SK-N-SH (cell line): ENCODE results near the gene CENPN. TPM values are rescaled to one million over a fixed set of nuclear protein-coding genes. Genes with fewer than 3 reads are reported as not detected.

Experiments
- CTCF ChIA-PET: fragments of 300-600, 350-600 bp; formaldehyde crosslinking; extraction: SDS; loops from one replicate; lab custom pipeline; 2021; lab: Yijun Ruan, JAX
- POLR2A ChIA-PET: fragments of 350-600 bp; sonication (Branson Sonifier 250); formaldehyde crosslinking; extraction: SDS; loops from one replicate; lab custom pipeline; 2020; ENCODE audit warnings: antibody characterized with exemption, inconsistent platforms; lab: Yijun Ruan, JAX
- DNase-seq: peaks from one replicate; pipeline ENCODE4 v3.0.0; 2012
- H2AFZ ChIP-seq: fragments of 200-600 bp; sonication (generic); 2 replicates; pipeline ENCODE4 v1.8.1; 2016; ENCODE audit warnings: antibody characterized with exemption, mild to moderate bottlenecking, low read depth
- H3F3A ChIP-seq: fragments of 200-600 bp; sonication (generic); replicated peaks from 2 replicates; pipeline ENCODE3; 2016; ENCODE audit warnings: antibody characterized with exemption, mild to moderate bottlenecking; ENCODE audit not compliant: insufficient read depth
- H3K27ac ChIP-seq, 2 experiments: fragments of 200-500 bp in 1 of 2; fragments of 200-600 bp in 1 of 2; sonication (Bioruptor generic) in 1 of 2; sonication (generic), shearing (Covaris generic) in 1 of 2; 2 replicates each; pipeline versions ENCODE4 v1.5.1 to v1.6.1; 2014 to 2016; ENCODE audit warnings: low read depth in 2 of 2, inconsistent platforms in 1 of 2, low read length in 1 of 2, mild to moderate bottlenecking in 1 of 2, mixed read lengths in 1 of 2
- H3K27me3 ChIP-seq: fragments of 200-600 bp; sonication (generic), shearing (Covaris generic); 2 replicates; pipeline ENCODE4 v1.6.1; 2016; ENCODE audit warnings: mixed run types; ENCODE audit not compliant: insufficient read depth
- H3K36me3 ChIP-seq, 2 experiments: fragments of 200-500 bp in 1 of 2; fragments of 200-600 bp in 1 of 2; sonication (Bioruptor generic) in 1 of 2; sonication (generic) in 1 of 2; replicated peaks in 1 of 2; 2 replicates each; pipeline versions ENCODE3 to v1.5.1; 2014 to 2016; ENCODE audit warnings: low read length in 1 of 2, mild to moderate bottlenecking in 1 of 2; ENCODE audit not compliant: insufficient read depth in 2 of 2, control insufficient read depth in 1 of 2
- H3K4me1 ChIP-seq, 2 experiments: fragments of 200-500 bp in 1 of 2; fragments of 200-600 bp in 1 of 2; sonication (Bioruptor generic) in 1 of 2; sonication (generic), shearing (Covaris generic) in 1 of 2; 2 replicates each; pipeline versions ENCODE4 v1.5.1 to v1.6.1; 2014 to 2016; ENCODE audit warnings: low read depth in 1 of 2, low read length in 1 of 2, mixed run types in 1 of 2; ENCODE audit not compliant: insufficient read depth in 2 of 2, control insufficient read depth in 1 of 2
- H3K4me2 ChIP-seq: fragments of 200-600 bp; sonication (generic), shearing (Covaris generic); 2 replicates; pipeline ENCODE4 v1.6.1; 2017; ENCODE audit warnings: mixed run types
- H3K4me3 ChIP-seq, 2 experiments: fragments of 200-500 bp in 1 of 2; fragments of 200-600 bp in 1 of 2; sonication (Bioruptor generic) in 1 of 2; sonication (generic), shearing (Covaris generic) in 1 of 2; 2 replicates each; pipeline versions ENCODE4 v1.5.1 to v1.8.1; 2014 to 2016; ENCODE audit warnings: low read depth in 2 of 2, inconsistent platforms in 1 of 2, low read length in 1 of 2, mild to moderate bottlenecking in 1 of 2, mixed read lengths in 1 of 2, moderate library complexity in 1 of 2
- H3K79me2 ChIP-seq: fragments of 200-600 bp; sonication (generic); 2 replicates; pipeline ENCODE4 v1.8.1; 2017; ENCODE audit warnings: mild to moderate bottlenecking; ENCODE audit not compliant: insufficient read depth
- H3K9ac ChIP-seq: fragments of 200-600 bp; sonication (generic); 2 replicates; pipeline ENCODE4 v1.6.1; 2017; ENCODE audit warnings: mixed run types
- H3K9me2 ChIP-seq: fragments of 200-600 bp; sonication (generic); 2 replicates; pipeline ENCODE4 v1.6.1; 2017; ENCODE audit warnings: mixed run types
- H3K9me3 ChIP-seq: fragments of 200-600 bp; sonication (generic); 2 replicates; pipeline ENCODE4 v1.6.1; 2017; ENCODE audit warnings: mixed run types, mild to moderate bottlenecking, moderate library complexity
- H4K20me1 ChIP-seq: fragments of 200-600 bp; sonication (generic); 2 replicates; pipeline ENCODE4 v1.6.1; 2017; ENCODE audit warnings: mild to moderate bottlenecking, mixed run types; ENCODE audit not compliant: insufficient read depth
- CHD2 ChIP-seq: fragments of 150-350 bp; IDR thresholded peaks from 2 replicates; pipeline ENCODE4 v1.6.1; 2018; ENCODE audit warnings: low read length; ENCODE audit not compliant: partially characterized antibody
- CTCF ChIP-seq: fragments of 200-600 bp; sonication (generic); IDR thresholded peaks from 2 replicates; pipeline ENCODE4 v1.6.1; 2017; ENCODE audit warnings: antibody characterized with exemption, mild to moderate bottlenecking, moderate library complexity
- ELF1 ChIP-seq: IDR thresholded peaks from 2 replicates; pipeline ENCODE4 v1.4.0; 2012
- FOSL2 ChIP-seq: IDR thresholded peaks from 2 replicates; pipeline ENCODE4 v1.4.0; 2012; ENCODE audit warnings: low read depth, mild to moderate bottlenecking, moderate library complexity, borderline replicate concordance
- GATA2 ChIP-seq: sonication (generic); formaldehyde crosslinking; IDR thresholded peaks from 2 replicates; pipeline ENCODE4 v1.5.0; 2020; ENCODE audit warnings: mild to moderate bottlenecking, missing genetic modification reagents
- IRF3 ChIP-seq: fragments of 150-350 bp; IDR thresholded peaks from 2 replicates; pipeline ENCODE4 v1.6.1; 2016; ENCODE audit warnings: mild to moderate bottlenecking, low read depth, low read length
- JUND ChIP-seq: IDR thresholded peaks from 2 replicates; pipeline ENCODE4 v1.4.0; 2012
- MEF2A ChIP-seq: IDR thresholded peaks from 2 replicates; pipeline ENCODE4 v1.4.0; 2012; ENCODE audit warnings: low read depth, borderline replicate concordance
- RCOR1 ChIP-seq: fragments of 150-350 bp; IDR thresholded peaks from 2 replicates; pipeline ENCODE4 v1.6.1; 2017; ENCODE audit warnings: antibody characterized with exemption, low read length
- RXRA ChIP-seq: IDR thresholded peaks from 2 replicates; pipeline ENCODE4 v1.4.0; 2012; ENCODE audit warnings: low read depth, mild to moderate bottlenecking, borderline replicate concordance
- TCF12 ChIP-seq: IDR thresholded peaks from 2 replicates; pipeline ENCODE4 v1.4.0; 2012
- TEAD4 ChIP-seq: IDR thresholded peaks from 2 replicates; pipeline ENCODE4 v1.4.0; 2012; ENCODE audit warnings: mild to moderate bottlenecking, borderline replicate concordance; ENCODE audit not compliant: insufficient read depth
- USF2 ChIP-seq: fragments of 150-350 bp; IDR thresholded peaks from 2 replicates; pipeline ENCODE4 v1.6.1; 2017; ENCODE audit warnings: antibody characterized with exemption, low read length, low read depth, borderline replicate concordance
- WGBS: methylation state at CpG from one replicate; pipeline ENCODE4 v1.1.6; 2017; ENCODE audit warnings: low lambda C conversion rate; 5-methylcytosine and 5-hydroxymethylcytosine counted together
- polyA plus RNA-seq, 3 experiments: library from polyadenylated mRNA; depleted of rRNA; stranded (reverse); fragments of >200 nt; gene quantifications; 2 replicates each; pipeline ENCODE4 v1.2.3, GENCODE V29; 2012

CENPN gene
- polyA plus RNA-seq, 1 of the 3 experiments (the other 2 are of a cell fraction), result 35.3 TPM

- Histone ChIP-seq H3K79me2 (no peaks in the 10 kb centered on the region), H3K27me3 (no peaks in the 10 kb centered on the region), H3F3A (peaks cover 5% of the 10 kb centered on the region), H3K4me2 (no peak overlapping the region), H2AFZ (no peak overlapping the region), H3K27ac (peak overlapping the region in 1 of 2 experiments; percentile 66; a peak in 2 of 4 replicates), H3K4me3 (no peak overlapping the region), H3K36me3 (peaks cover 2 to 4% of the 10 kb centered on the region in 2 experiments), H3K4me1 (no peaks in the 10 kb centered on the region), H3K9me2 (no peaks in the 10 kb centered on the region), H3K9ac (no peak overlapping the region; the same call in 1 of the 2 replicates), H4K20me1 (no peaks in the 10 kb centered on the region), H3K9me3 (no peaks in the 10 kb centered on the region)
- WGBS, result 74% methylated on average over 4 of the region's 4 CpGs
- TF ChIP-seq JUND (no peak), CTCF (peak; percentile 20)
- POLR2A ChIA-PET, result no interaction called here
- CTCF ChIA-PET, result interaction anchor here (0.8 to 2.7 kb wide), 3 partner anchors 11 to 36 kb away, joined by 3 to 6 read pairs (median 5); no protein-coding TSS in a partner anchor
- no peak for DNase-seq
Measured at GRCh38 chr16:80968386-80969113, 38.5 kb upstream of the CENPN start.

GRCh38 chr16:80969114-80969484, 37.9 kb upstream of the CENPN start:
- Histone ChIP-seq H3K36me3 (peaks cover 2 to 4% of the 10 kb centered on the region in 2 experiments), H3K9me2 (no peaks in the 10 kb centered on the region), H3F3A (peaks cover 5% of the 10 kb centered on the region), H3K4me3 (no peak overlapping the region), H3K79me2 (no peaks in the 10 kb centered on the region; the same call in 1 of the 2 replicates), H2AFZ (no peak overlapping the region), H3K27me3 (no peaks in the 10 kb centered on the region), H3K27ac (peak overlapping the region in 1 of 2 experiments; percentile 66; a peak in 2 of 4 replicates), H3K9ac (peak overlapping the region; percentile 41; the same call in 1 of the 2 replicates), H3K4me1 (no peaks in the 10 kb centered on the region; a peak in 1 of 4 replicates), H3K9me3 (no peaks in the 10 kb centered on the region), H4K20me1 (no peaks in the 10 kb centered on the region), H3K4me2 (no peak overlapping the region)
- POLR2A ChIA-PET, result no interaction called here
- CTCF ChIA-PET, result interaction anchor here (0.8 to 2.7 kb wide), 2 partner anchors 10 to 35 kb away, joined by 3 to 6 read pairs; no protein-coding TSS in a partner anchor
- no peak for TF ChIP-seq IRF3
- TF ChIP-seq TEAD4, result no peak
- no peak for TF ChIP-seq TCF12
- no peak for TF ChIP-seq ELF1
- no peak for TF ChIP-seq FOSL2
- no peak for TF ChIP-seq GATA2 (CRISPR knock-in tag)
- TF ChIP-seq JUND, result no peak
- TF ChIP-seq MEF2A, result no peak
- TF ChIP-seq RCOR1, result no peak
- no peak for TF ChIP-seq USF2
- no peak for TF ChIP-seq CHD2
- TF ChIP-seq RXRA, result no peak
- no peak for DNase-seq
- WGBS, result 96% methylated on average over 3 of the region's 3 CpGs
